NCI-H69 (cell line): ENCODE data around the gene CDKN2AIPNL.

ENCODE experiments used
- DNase-seq: peaks from one replicate; lab custom pipeline; 2025; lab: John Stamatoyannopoulos, UW

Gene CDKN2AIPNL

GRCh38 chr5:134411546-134412266, at the start of gene CDKN2AIPNL:
Gene CDKN2AIPNL, minus strand, starts transcription at chr5:134411881. Its CDS starts 27 bp downstream, at chr5:134411854.
- peak; percentile 95 for DNase-seq

- no peak for DNase-seq
These were observed 48.9 kb upstream of the CDKN2AIPNL start for GRCh38 chr5:134460551-134460950.

- DNase-seq: no peak
These were observed 47.8 kb upstream of the CDKN2AIPNL start for GRCh38 chr5:134459491-134459890.

- DNase-seq: peak; percentile 48
These were observed 47.3 kb upstream of the CDKN2AIPNL start for GRCh38 chr5:134459010-134459403.

- no peak for DNase-seq
These were observed 46.7 kb upstream of the CDKN2AIPNL start for GRCh38 chr5:134458234-134459009.

GRCh38 chr5:134457801-134458200, 46.1 kb upstream of the CDKN2AIPNL start:
- no peak for DNase-seq

GRCh38 chr5:134456825-134457224, 45.1 kb upstream of the CDKN2AIPNL start:
- DNase-seq: no peak

GRCh38 chr5:134455466-134455865, 43.8 kb upstream of the CDKN2AIPNL start:
- no peak for DNase-seq

GRCh38 chr5:134453016-134453415, 41.3 kb upstream of the CDKN2AIPNL start:
- DNase-seq: no peak

GRCh38 chr5:134451936-134452505, 40.3 kb upstream of the CDKN2AIPNL start:
- no peak for DNase-seq

- no peak for DNase-seq
These were observed 39.7 kb upstream of the CDKN2AIPNL start for GRCh38 chr5:134451225-134451935.

- no peak for DNase-seq
These were observed 38.7 kb upstream of the CDKN2AIPNL start for GRCh38 chr5:134450374-134450773.

GRCh38 chr5:134449167-134449566, 37.5 kb upstream of the CDKN2AIPNL start:
- no peak for DNase-seq

- DNase-seq: no peak
These were observed 36.3 kb upstream of the CDKN2AIPNL start for GRCh38 chr5:134447815-134448520.

GRCh38 chr5:134446938-134447337, 35.3 kb upstream of the CDKN2AIPNL start:
- DNase-seq: peak; percentile 58

- DNase-seq: no peak
These were observed 34.5 kb upstream of the CDKN2AIPNL start for GRCh38 chr5:134445856-134446818.

- no peak for DNase-seq
These were observed 33.3 kb upstream of the CDKN2AIPNL start for GRCh38 chr5:134444941-134445471.

- DNase-seq: no peak
These were observed 28.6 kb upstream of the CDKN2AIPNL start for GRCh38 chr5:134440201-134440755.

- peak; percentile 75 for DNase-seq
These were observed 27.6 kb upstream of the CDKN2AIPNL start for GRCh38 chr5:134439210-134439654.

- no peak for DNase-seq
These were observed 27.0 kb upstream of the CDKN2AIPNL start for GRCh38 chr5:134438721-134439123.
